Prostate gland (tissue), 2 donors: ENCODE results near the gene ZNF319.

Experiments
- POLR2A ChIP-seq: fragments of 450-650 bp; IDR thresholded peaks from one replicate; pipeline ENCODE4 v1.6.1; 2016; ENCODE audit warnings: antibody characterized with exemption, mild to moderate bottlenecking
- TF ChIP-seq, protein P1 (sequence below), 4 experiments: fragments of 200-600 bp in 2 of 4; fragments of 450-650 bp in 2 of 4; sonication (generic) in 2 of 4; IDR thresholded peaks; 1 replicate in 3 of 4; 2 replicates in 1 of 4; pipeline ENCODE4 v1.5.1; 2016 to 2019; ENCODE audit warnings: antibody characterized with exemption in 4 of 4, mild to moderate bottlenecking in 2 of 4, moderate library complexity in 2 of 4

DNA sequence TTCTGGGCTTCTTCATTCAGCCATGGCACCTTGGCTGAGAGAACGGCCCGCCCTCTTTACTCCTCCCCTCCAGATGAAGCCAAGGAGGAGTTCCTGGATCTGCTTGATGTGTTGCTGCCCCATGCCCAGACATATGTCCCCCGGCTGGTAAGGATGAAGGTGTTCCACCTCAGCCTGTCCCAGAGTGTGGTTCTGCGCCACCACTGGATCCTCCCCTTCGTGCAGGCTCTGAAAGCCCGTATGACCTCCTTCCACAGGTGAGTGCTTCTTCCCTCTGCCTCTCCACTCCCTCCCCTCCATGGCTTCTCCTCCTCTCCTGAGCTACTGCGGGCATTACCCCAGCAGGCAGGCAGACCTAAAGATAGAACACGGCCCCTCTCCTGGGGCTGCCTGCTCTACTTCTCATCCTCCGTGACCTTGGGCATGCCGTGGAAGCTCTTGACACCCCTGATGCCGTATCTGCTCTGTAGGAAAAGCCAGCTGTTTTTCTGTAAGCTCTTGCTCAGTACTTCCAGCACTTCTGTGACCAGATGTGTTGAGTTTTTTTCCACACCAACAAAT, 9.5 kb upstream of the ZNF319 start:
- TF ChIP-seq POLR2A: no peak
- TF ChIP-seq, protein P1, sequence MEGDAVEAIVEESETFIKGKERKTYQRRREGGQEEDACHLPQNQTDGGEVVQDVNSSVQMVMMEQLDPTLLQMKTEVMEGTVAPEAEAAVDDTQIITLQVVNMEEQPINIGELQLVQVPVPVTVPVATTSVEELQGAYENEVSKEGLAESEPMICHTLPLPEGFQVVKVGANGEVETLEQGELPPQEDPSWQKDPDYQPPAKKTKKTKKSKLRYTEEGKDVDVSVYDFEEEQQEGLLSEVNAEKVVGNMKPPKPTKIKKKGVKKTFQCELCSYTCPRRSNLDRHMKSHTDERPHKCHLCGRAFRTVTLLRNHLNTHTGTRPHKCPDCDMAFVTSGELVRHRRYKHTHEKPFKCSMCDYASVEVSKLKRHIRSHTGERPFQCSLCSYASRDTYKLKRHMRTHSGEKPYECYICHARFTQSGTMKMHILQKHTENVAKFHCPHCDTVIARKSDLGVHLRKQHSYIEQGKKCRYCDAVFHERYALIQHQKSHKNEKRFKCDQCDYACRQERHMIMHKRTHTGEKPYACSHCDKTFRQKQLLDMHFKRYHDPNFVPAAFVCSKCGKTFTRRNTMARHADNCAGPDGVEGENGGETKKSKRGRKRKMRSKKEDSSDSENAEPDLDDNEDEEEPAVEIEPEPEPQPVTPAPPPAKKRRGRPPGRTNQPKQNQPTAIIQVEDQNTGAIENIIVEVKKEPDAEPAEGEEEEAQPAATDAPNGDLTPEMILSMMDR (IDR thresholded peaks at IDR 0.05): no peak
